ENCODE results near the gene ARSB. TPM values are rescaled to one million over a fixed set of nuclear protein-coding genes. Genes with fewer than 3 reads are reported as not detected.
"Not testable (repeated sequence)": the region's sequence is repeated elsewhere in the genome, so short reads cannot be mapped to it uniquely, and the experiment has no call there.

ARSB gene
- polyA plus RNA-seq, 4 donors, result 0.54 to 17.9 (median 1.9) TPM

DNA sequence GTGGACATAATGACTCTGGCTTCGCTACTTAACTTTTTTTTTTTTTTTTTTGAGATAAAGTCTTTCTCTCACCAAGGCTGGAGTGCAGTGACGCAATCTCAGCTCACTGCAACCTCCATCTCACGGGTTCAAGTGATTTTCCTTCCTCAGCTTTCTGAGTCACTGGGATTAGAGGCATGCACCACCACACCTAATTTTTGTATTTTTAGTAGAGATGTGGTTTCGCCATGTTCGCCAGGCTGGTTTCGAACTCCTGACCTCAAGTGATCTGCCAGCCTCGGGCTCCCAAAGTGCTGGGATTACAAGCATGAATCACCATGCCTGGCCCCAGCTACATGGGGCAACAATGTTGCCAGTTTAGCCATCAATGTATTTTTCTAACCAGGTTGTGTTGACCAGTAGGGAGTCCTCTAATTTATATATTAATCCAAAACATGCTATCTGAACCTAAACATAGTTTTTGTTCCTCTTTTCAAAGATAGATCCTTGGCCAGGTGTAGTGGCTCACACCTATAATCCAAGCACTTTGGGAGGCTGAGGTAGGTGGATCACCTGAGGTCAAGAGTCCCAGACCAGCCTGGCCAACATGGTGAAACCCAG is 216.2 kb downstream of the ARSB start:
- no peak overlapping the region for H3K27ac ChIP-seq (ENCODE audit: low read depth in 1 of 3, low read length in 2 of 3)
- peaks cover 0 to 2% of the 10 kb centered on the region in 2 donors for H3K9me3 ChIP-seq (ENCODE audit: control insufficient read depth in 2 of 2, insufficient read depth in 1 of 2, low read depth in 1 of 2, low read length in 1 of 2)
- WGBS, 3 donors, result 87 to 95% (median 94%) methylated on average over 7 of the region's 7 CpGs
- H3K4me1 ChIP-seq (ENCODE audit: control insufficient read depth in 3 of 3, insufficient read depth in 2 of 3, low read depth in 1 of 3, low read length in 2 of 3), result peaks cover 0 to 19% (median 0%) of the 10 kb centered on the region in 3 donors
- no peaks in the 10 kb centered on the region for H3K27me3 ChIP-seq (ENCODE audit: control insufficient read depth in 3 of 3, insufficient read depth in 3 of 3, low read length in 3 of 3)
- H3K4me3 ChIP-seq (ENCODE audit: low read depth in 1 of 3, low read length in 3 of 3), result no peak overlapping the region
- FAIRE-seq (no peak), DNase-seq (no peak)
- no peaks in the 10 kb centered on the region for H3K36me3 ChIP-seq (ENCODE audit: control insufficient read depth in 3 of 3, insufficient read depth in 2 of 3, low read depth in 1 of 3, low read length in 3 of 3)

GRCh38 chr5:78766412-78766762 is 218.7 kb downstream of the ARSB start:
- WGBS, 3 donors, result 85 to 92% (median 89%) methylated on average over 5 of the region's 5 CpGs
- H3K27ac ChIP-seq (ENCODE audit: low read depth in 1 of 3, low read length in 2 of 3), result no peak overlapping the region
- no peaks in the 10 kb centered on the region for H3K27me3 ChIP-seq (ENCODE audit: control insufficient read depth in 3 of 3, insufficient read depth in 3 of 3, low read length in 3 of 3)
- H3K36me3 ChIP-seq (ENCODE audit: control insufficient read depth in 3 of 3, insufficient read depth in 2 of 3, low read depth in 1 of 3, low read length in 3 of 3), result no peaks in the 10 kb centered on the region
- FAIRE-seq, result no peak
- H3K4me3 ChIP-seq (ENCODE audit: low read depth in 1 of 3, low read length in 3 of 3), result no peak overlapping the region
- H3K9me3 ChIP-seq (ENCODE audit: control insufficient read depth in 2 of 2, insufficient read depth in 1 of 2, low read depth in 1 of 2, low read length in 1 of 2), result peaks cover 0 to 2% of the 10 kb centered on the region in 2 donors
- DNase-seq, result no peak
- peaks cover 0 to 14% (median 0%) of the 10 kb centered on the region in 3 donors for H3K4me1 ChIP-seq (ENCODE audit: control insufficient read depth in 3 of 3, insufficient read depth in 2 of 3, low read depth in 1 of 3, low read length in 2 of 3)

DNA sequence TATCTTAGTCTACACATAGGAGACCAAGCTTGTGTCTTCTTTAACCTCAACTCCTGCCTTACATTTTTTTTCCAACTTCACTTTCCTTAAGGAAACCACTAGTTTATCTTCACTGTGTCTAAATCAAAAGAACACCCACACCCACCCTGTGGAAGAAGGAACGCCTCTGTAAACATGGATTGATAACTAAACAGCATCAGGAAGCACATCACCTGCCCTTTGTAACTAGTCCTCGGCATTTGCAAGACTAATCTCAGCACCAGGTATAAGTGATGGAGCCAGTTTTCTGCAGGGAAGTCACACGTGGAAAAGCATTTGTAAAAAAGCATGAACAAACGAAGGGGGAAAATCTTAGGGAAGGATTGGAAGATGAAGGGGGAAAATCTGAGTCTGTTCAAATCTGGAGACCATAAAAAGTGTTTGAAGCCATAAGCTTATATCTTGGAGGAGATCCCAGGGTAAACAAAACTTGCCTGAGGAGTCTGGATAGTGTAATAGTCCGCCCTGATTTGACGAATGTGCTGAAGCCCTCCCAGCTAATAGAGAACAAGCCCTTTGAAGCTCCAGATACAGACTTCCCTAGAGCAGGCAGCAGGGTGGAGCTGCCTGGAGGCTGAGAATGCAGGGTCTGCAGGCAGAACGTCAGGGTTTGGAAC is 219.2 kb downstream of the ARSB start:
- Histone ChIP-seq H3K36me3 (ENCODE audit: control insufficient read depth in 3 of 3, insufficient read depth in 2 of 3, low read depth in 1 of 3, low read length in 3 of 3) (no peaks in the 10 kb centered on the region), H3K27ac (ENCODE audit: low read depth in 1 of 3, low read length in 2 of 3) (no peak overlapping the region), H3K4me1 (ENCODE audit: control insufficient read depth in 3 of 3, insufficient read depth in 2 of 3, low read depth in 1 of 3, low read length in 2 of 3) (peaks cover 0 to 11% (median 0%) of the 10 kb centered on the region in 3 donors), H3K4me3 (ENCODE audit: low read depth in 1 of 3, low read length in 3 of 3) (no peak overlapping the region), H3K27me3 (ENCODE audit: control insufficient read depth in 3 of 3, insufficient read depth in 3 of 3, low read length in 3 of 3) (no peaks in the 10 kb centered on the region), H3K9me3 (ENCODE audit: control insufficient read depth in 2 of 2, insufficient read depth in 1 of 2, low read depth in 1 of 2, low read length in 1 of 2) (peaks cover 0 to 2% of the 10 kb centered on the region in 2 donors)
- 16 to 40% (median 36%) methylated on average over 7 of the region's 7 CpGs for WGBS, 3 donors
- DNase-seq, result peak; percentile 21 to 25
- FAIRE-seq, result no peak

DNA sequence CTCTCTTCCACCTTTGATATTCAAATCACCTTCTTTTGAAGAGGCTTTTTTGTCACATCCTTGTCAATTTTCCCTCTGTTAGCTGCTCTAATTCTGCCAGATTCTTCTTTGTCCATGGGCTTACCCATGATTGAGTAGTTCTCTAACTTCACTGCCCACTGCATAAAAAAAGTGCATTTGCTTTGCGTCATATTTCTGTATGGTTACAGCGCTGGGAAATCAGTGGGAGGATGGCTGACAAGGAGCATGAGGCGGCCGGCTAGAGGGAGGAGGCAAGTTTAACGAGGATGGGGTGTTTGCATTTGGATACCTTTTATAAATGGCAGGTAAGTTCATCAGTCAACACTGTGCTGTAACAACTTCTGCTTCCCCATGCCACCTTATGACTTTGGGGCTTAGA is 220.0 kb downstream of the ARSB start:
- 89 to 92% (median 91%) methylated on average over 5 of the region's 5 CpGs for WGBS, 3 donors
- no peak for FAIRE-seq

GRCh38 chr5:78763659-78764189 is 221.4 kb downstream of the ARSB start:
- no peak overlapping the region for H3K27ac ChIP-seq (ENCODE audit: low read depth in 1 of 3, low read length in 2 of 3)
- H3K27me3 ChIP-seq (ENCODE audit: control insufficient read depth in 3 of 3, insufficient read depth in 3 of 3, low read length in 3 of 3), result no peaks in the 10 kb centered on the region
- 77 to 82% (median 79%) methylated on average over 6 of the region's 6 CpGs for WGBS, 3 donors
- no peak for DNase-seq
- peaks cover 0 to 11% (median 0%) of the 10 kb centered on the region in 3 donors for H3K4me1 ChIP-seq (ENCODE audit: control insufficient read depth in 3 of 3, insufficient read depth in 2 of 3, low read depth in 1 of 3, low read length in 2 of 3)
- no peaks in the 10 kb centered on the region for H3K36me3 ChIP-seq (ENCODE audit: control insufficient read depth in 3 of 3, insufficient read depth in 2 of 3, low read depth in 1 of 3, low read length in 3 of 3)
- H3K4me3 ChIP-seq (ENCODE audit: low read depth in 1 of 3, low read length in 3 of 3), result no peak overlapping the region
- FAIRE-seq, result no peak
- H3K9me3 ChIP-seq (ENCODE audit: control insufficient read depth in 2 of 2, insufficient read depth in 1 of 2, low read depth in 1 of 2, low read length in 1 of 2), result peaks cover 0 to 6% of the 10 kb centered on the region in 2 donors

More for the DNA sequence above, 220.0 kb downstream of the ARSB start:
- Histone ChIP-seq H3K4me3 (ENCODE audit: low read depth in 1 of 3, low read length in 3 of 3) (no peak overlapping the region), H3K9me3 (ENCODE audit: control insufficient read depth in 2 of 2, insufficient read depth in 1 of 2, low read depth in 1 of 2, low read length in 1 of 2) (peaks cover 0 to 2% of the 10 kb centered on the region in 2 donors), H3K36me3 (ENCODE audit: control insufficient read depth in 3 of 3, insufficient read depth in 2 of 3, low read depth in 1 of 3, low read length in 3 of 3) (no peaks in the 10 kb centered on the region), H3K4me1 (ENCODE audit: control insufficient read depth in 3 of 3, insufficient read depth in 2 of 3, low read depth in 1 of 3, low read length in 2 of 3) (peaks cover 0 to 11% (median 0%) of the 10 kb centered on the region in 3 donors), H3K27ac (ENCODE audit: low read depth in 1 of 3, low read length in 2 of 3) (no peak overlapping the region), H3K27me3 (ENCODE audit: control insufficient read depth in 3 of 3, insufficient read depth in 3 of 3, low read length in 3 of 3) (no peaks in the 10 kb centered on the region)
- no peak for DNase-seq

- whole genome bisulfite sequencing, 3 donors, result 97 to 98% (median 97%) methylated on average over 5 of the region's 5 CpGs
- H3K36me3 ChIP-seq (ENCODE audit: control insufficient read depth in 3 of 3, insufficient read depth in 2 of 3, low read depth in 1 of 3, low read length in 3 of 3); FAIRE-seq; H3K27me3 ChIP-seq (ENCODE audit: control insufficient read depth in 3 of 3, insufficient read depth in 3 of 3, low read length in 3 of 3); DNase-seq; H3K9me3 ChIP-seq (ENCODE audit: control insufficient read depth in 2 of 2, insufficient read depth in 1 of 2, low read depth in 1 of 2, low read length in 1 of 2); H3K4me3 ChIP-seq (ENCODE audit: low read depth in 1 of 3, low read length in 3 of 3); H3K27ac ChIP-seq (ENCODE audit: low read depth in 1 of 3, low read length in 2 of 3): not testable (repeated sequence)
- peaks cover 0 to 11% (median 0%) of the 10 kb centered on the region in 3 donors for H3K4me1 ChIP-seq (ENCODE audit: control insufficient read depth in 3 of 3, insufficient read depth in 2 of 3, low read depth in 1 of 3, low read length in 2 of 3)
These were observed 222.4 kb downstream of the ARSB start for GRCh38 chr5:78762743-78763142.

GRCh38 chr5:78761840-78762239 is 223.3 kb downstream of the ARSB start:
- peaks cover 0 to 11% (median 0%) of the 10 kb centered on the region in 3 donors for H3K4me1 ChIP-seq (ENCODE audit: control insufficient read depth in 3 of 3, insufficient read depth in 2 of 3, low read depth in 1 of 3, low read length in 2 of 3)
- H3K36me3 ChIP-seq (ENCODE audit: control insufficient read depth in 3 of 3, insufficient read depth in 2 of 3, low read depth in 1 of 3, low read length in 3 of 3), result no peaks in the 10 kb centered on the region
- no peaks in the 10 kb centered on the region for H3K27me3 ChIP-seq (ENCODE audit: control insufficient read depth in 3 of 3, insufficient read depth in 3 of 3, low read length in 3 of 3)
- no peak overlapping the region for H3K27ac ChIP-seq (ENCODE audit: low read depth in 1 of 3, low read length in 2 of 3)
- H3K4me3 ChIP-seq (ENCODE audit: low read depth in 1 of 3, low read length in 3 of 3), result no peak overlapping the region
- DNase-seq (no peak), FAIRE-seq (no peak)
- H3K9me3 ChIP-seq (ENCODE audit: control insufficient read depth in 2 of 2, insufficient read depth in 1 of 2, low read depth in 1 of 2, low read length in 1 of 2), result peaks cover 0 to 6% of the 10 kb centered on the region in 2 donors
- 83 to 90% (median 87%) methylated on average over 6 of the region's 6 CpGs for WGBS, 3 donors

DNA sequence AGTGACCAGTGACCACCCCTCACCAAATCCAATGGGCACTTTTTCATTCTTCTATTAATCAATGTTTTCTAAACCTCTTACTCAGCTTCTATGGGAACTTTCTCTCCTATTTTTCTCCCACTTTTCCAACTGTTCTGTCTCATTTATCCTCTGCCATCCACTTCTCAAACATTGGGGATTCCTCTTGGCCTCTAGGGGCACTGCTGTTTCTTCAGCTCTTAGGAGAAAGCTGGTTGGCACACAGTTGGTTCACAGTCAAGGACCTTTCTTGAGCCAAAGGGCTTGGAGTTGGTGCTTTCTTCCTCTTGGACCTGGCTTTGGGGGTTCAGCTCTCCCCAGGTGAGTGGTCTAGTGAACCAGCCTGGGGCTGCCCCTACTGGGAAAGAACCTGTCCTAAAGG is 224.3 kb downstream of the ARSB start:
- Histone ChIP-seq H3K36me3 (ENCODE audit: control insufficient read depth in 3 of 3, insufficient read depth in 2 of 3, low read depth in 1 of 3, low read length in 3 of 3) (no peaks in the 10 kb centered on the region), H3K27me3 (ENCODE audit: control insufficient read depth in 3 of 3, insufficient read depth in 3 of 3, low read length in 3 of 3) (no peaks in the 10 kb centered on the region), H3K27ac (ENCODE audit: low read depth in 1 of 3, low read length in 2 of 3) (no peak overlapping the region), H3K4me1 (ENCODE audit: control insufficient read depth in 3 of 3, insufficient read depth in 2 of 3, low read depth in 1 of 3, low read length in 2 of 3) (peaks cover 0 to 4% (median 0%) of the 10 kb centered on the region in 3 donors), H3K9me3 (ENCODE audit: control insufficient read depth in 2 of 2, insufficient read depth in 1 of 2, low read depth in 1 of 2, low read length in 1 of 2) (peaks cover 0 to 6% of the 10 kb centered on the region in 2 donors), H3K4me3 (ENCODE audit: low read depth in 1 of 3, low read length in 3 of 3) (no peak overlapping the region)
- FAIRE-seq, result no peak
- no peak for DNase-seq

All from small intestine (tissue), 7 donors.